Panc1 (cell line): Measurements from ENCODE around the gene LRP3.

Source experiments
- CTCF ChIP-seq: fragments of 450-650 bp; IDR thresholded peaks from 2 replicates; pipeline ENCODE4 v1.5.1; 2017; ENCODE audit warnings: mild to moderate bottlenecking
- TCF7L2 ChIP-seq: IDR thresholded peaks from 2 replicates; pipeline ENCODE4 v1.6.1; 2011; ENCODE audit warnings: mild to moderate bottlenecking, low read depth, low read length, inconsistent platforms

- TF ChIP-seq CTCF (no peak), TCF7L2 (no peak)
These were observed 26.7 kb upstream of the LRP3 start for GRCh38 chr19:33167438-33167837.
